HEK293 (cell line): ENCODE measurements around the gene THAP11.
A peak's percentile ranks its signal among the peaks of the same experiment; 100 is the strongest.

Experiments
- AEBP2 ChIP-seq: fragments of 450-650 bp; formaldehyde crosslinking; IDR thresholded peaks from 2 replicates; pipeline ENCODE4 v1.5.1; 2016; ENCODE audit warnings: missing biosample characterization, missing genetic modification characterization, borderline replicate concordance
- BCL6B ChIP-seq: fragments of 450-650 bp; formaldehyde crosslinking; IDR thresholded peaks from 2 replicates; pipeline ENCODE4 v1.5.1; 2017; ENCODE audit warnings: missing biosample characterization, missing genetic modification characterization
- GLIS2 ChIP-seq: fragments of 450-650 bp; formaldehyde crosslinking; IDR thresholded peaks from 2 replicates; pipeline ENCODE4 v1.5.1; 2016; ENCODE audit warnings: missing biosample characterization, missing genetic modification characterization
- HOXC10 ChIP-seq: sonication (generic); formaldehyde crosslinking; IDR thresholded peaks from 2 replicates; pipeline ENCODE4 v1.8.1; 2023; ENCODE audit warnings: mild to moderate bottlenecking, missing genetic modification reagents
- HOXD13 ChIP-seq: sonication (generic); formaldehyde crosslinking; IDR thresholded peaks from 2 replicates; pipeline ENCODE4 v1.8.0; 2022; ENCODE audit warnings: missing genetic modification reagents, borderline replicate concordance
- INSM2 ChIP-seq: fragments of 450-650 bp; formaldehyde crosslinking; IDR thresholded peaks from 2 replicates; pipeline ENCODE4 v1.5.1; 2016; ENCODE audit warnings: missing biosample characterization, missing genetic modification characterization
- KLF7 ChIP-seq: fragments of 450-650 bp; formaldehyde crosslinking; IDR thresholded peaks from 2 replicates; pipeline ENCODE4 v1.5.1; 2016; ENCODE audit warnings: missing biosample characterization, missing genetic modification characterization, borderline replicate concordance
- MEIS1 ChIP-seq: sonication (generic); formaldehyde crosslinking; IDR thresholded peaks from 2 replicates; pipeline ENCODE4 v1.8.1; 2022; ENCODE audit warnings: missing genetic modification reagents, mild to moderate bottlenecking, borderline replicate concordance
- PATZ1 ChIP-seq: fragments of 450-650 bp; formaldehyde crosslinking; IDR thresholded peaks from 2 replicates; pipeline ENCODE4 v1.5.1; 2016; ENCODE audit warnings: missing biosample characterization, missing genetic modification characterization
- SCRT1 ChIP-seq: fragments of 450-650 bp; formaldehyde crosslinking; IDR thresholded peaks from 2 replicates; pipeline ENCODE4 v1.5.1; 2016; ENCODE audit warnings: missing biosample characterization, missing genetic modification characterization, borderline replicate concordance
- SP7 ChIP-seq: fragments of 450-650 bp; formaldehyde crosslinking; IDR thresholded peaks from 2 replicates; pipeline ENCODE4 v1.5.1; 2016; ENCODE audit warnings: missing biosample characterization, missing genetic modification characterization
- ZBTB17 ChIP-seq: fragments of 450-650 bp; formaldehyde crosslinking; IDR thresholded peaks from 2 replicates; pipeline ENCODE4 v1.5.1; 2016; ENCODE audit warnings: missing biosample characterization, missing genetic modification characterization
- ZBTB21 ChIP-seq: fragments of 450-650 bp; formaldehyde crosslinking; IDR thresholded peaks from 2 replicates; pipeline ENCODE4 v1.5.1; 2017; ENCODE audit warnings: missing biosample characterization, missing genetic modification characterization
- ZFP3 ChIP-seq: fragments of 450-650 bp; formaldehyde crosslinking; IDR thresholded peaks from 2 replicates; pipeline ENCODE4 v1.5.1; 2016; ENCODE audit warnings: low read depth, missing biosample characterization, missing genetic modification characterization
- ZNF10 ChIP-seq: fragments of 450-650 bp; formaldehyde crosslinking; IDR thresholded peaks from 2 replicates; pipeline ENCODE4 v1.5.1; 2017; ENCODE audit warnings: missing biosample characterization, missing genetic modification characterization
- ZNF169 ChIP-seq: fragments of 450-650 bp; formaldehyde crosslinking; IDR thresholded peaks from 2 replicates; pipeline ENCODE4 v1.5.1; 2016; ENCODE audit warnings: missing biosample characterization, missing genetic modification characterization
- ZNF174 ChIP-seq: fragments of 450-650 bp; formaldehyde crosslinking; IDR thresholded peaks from 2 replicates; pipeline ENCODE4 v1.5.0; 2017; ENCODE audit warnings: missing biosample characterization, mild to moderate bottlenecking, missing genetic modification characterization
- ZNF175 ChIP-seq: fragments of 450-650 bp; formaldehyde crosslinking; IDR thresholded peaks from 2 replicates; pipeline ENCODE4 v1.5.1; 2016; ENCODE audit warnings: missing biosample characterization, missing genetic modification characterization
- ZNF214 ChIP-seq: fragments of 450-650 bp; formaldehyde crosslinking; IDR thresholded peaks from 2 replicates; pipeline ENCODE4 v1.5.1; 2017; ENCODE audit warnings: missing biosample characterization, mild to moderate bottlenecking, missing genetic modification characterization, borderline replicate concordance
- ZNF26 ChIP-seq: fragments of 450-650 bp; formaldehyde crosslinking; IDR thresholded peaks from 2 replicates; pipeline ENCODE4 v1.5.1; 2016; ENCODE audit warnings: missing biosample characterization, missing genetic modification characterization
- ZNF391 ChIP-seq: fragments of 450-650 bp; formaldehyde crosslinking; IDR thresholded peaks from 2 replicates; pipeline ENCODE4 v1.5.1; 2016; ENCODE audit warnings: low read depth, missing biosample characterization, missing genetic modification characterization, borderline replicate concordance
- ZNF423 ChIP-seq: fragments of 450-650 bp; formaldehyde crosslinking; IDR thresholded peaks from 2 replicates; pipeline ENCODE4 v1.5.1; 2016; ENCODE audit warnings: missing biosample characterization, missing genetic modification characterization
- ZNF600 ChIP-seq: fragments of 450-650 bp; formaldehyde crosslinking; IDR thresholded peaks from 2 replicates; pipeline ENCODE4 v1.5.1; 2016; ENCODE audit warnings: missing biosample characterization, missing genetic modification characterization
- ZNF610 ChIP-seq: fragments of 450-650 bp; formaldehyde crosslinking; IDR thresholded peaks from 2 replicates; pipeline ENCODE4 v1.5.1; 2016; ENCODE audit warnings: missing biosample characterization, missing genetic modification characterization, borderline replicate concordance
- ZNF621 ChIP-seq: fragments of 450-650 bp; formaldehyde crosslinking; IDR thresholded peaks from 2 replicates; pipeline ENCODE4 v1.5.1; 2017; ENCODE audit warnings: missing biosample characterization, missing genetic modification characterization
- ZNF623 ChIP-seq: fragments of 450-650 bp; formaldehyde crosslinking; IDR thresholded peaks from 2 replicates; pipeline ENCODE4 v1.5.1; 2016; ENCODE audit warnings: missing biosample characterization, missing genetic modification characterization
- ZNF639 ChIP-seq: fragments of 450-650 bp; formaldehyde crosslinking; IDR thresholded peaks from 2 replicates; pipeline ENCODE4 v1.5.1; 2016; ENCODE audit warnings: missing biosample characterization, missing genetic modification characterization
- ZNF658 ChIP-seq: fragments of 450-650 bp; formaldehyde crosslinking; IDR thresholded peaks from 2 replicates; pipeline ENCODE4; 2016; ENCODE audit warnings: missing biosample characterization, missing genetic modification characterization
- ZNF660 ChIP-seq: fragments of 450-650 bp; IDR thresholded peaks from 2 replicates; pipeline ENCODE4 v1.5.1; 2018; ENCODE audit warnings: missing biosample characterization, mild to moderate bottlenecking, missing genetic modification characterization
- ZNF664 ChIP-seq: fragments of 450-650 bp; formaldehyde crosslinking; IDR thresholded peaks from 2 replicates; pipeline ENCODE4 v1.5.1; 2016; ENCODE audit warnings: missing biosample characterization, missing genetic modification characterization
- ZNF785 ChIP-seq: fragments of 450-650 bp; formaldehyde crosslinking; IDR thresholded peaks from 2 replicates; pipeline ENCODE4 v1.5.1; 2016; ENCODE audit warnings: missing biosample characterization, missing genetic modification characterization

Gene THAP11

GRCh38 chr16:67833415-67834241 lies 8.5 kb upstream of the THAP11 start (continued):
- TF ChIP-seq ZNF10 (peak; percentile 38; the same call in 1 of the 2 replicates), HOXD13 (CRISPR knock-in tag) (no peak), HOXC10 (CRISPR knock-in tag) (no peak), ZNF623 (tag by site-specific recombination) (no peak), MEIS1 (CRISPR knock-in tag) (no peak), ZNF174 (tag by site-specific recombination) (no peak), PATZ1 (0 out of 2 replicates have a peak, but pooled peaks have one; percentile 35), ZNF214 (tag by site-specific recombination) (no peak), ZNF639 (tag by site-specific recombination) (no peak), BCL6B (tag by site-specific recombination) (no peak), INSM2 (tag by site-specific recombination) (no peak), SP7 (0 out of 2 replicates have a peak, but pooled peaks have one; percentile 18), KLF7 (tag by site-specific recombination) (no peak), GLIS2 (tag by site-specific recombination) (no peak), ZNF621 (no peak), AEBP2 (no peak), ZBTB17 (no peak), ZFP3 (tag by site-specific recombination) (no peak), ZBTB21 (tag by site-specific recombination) (no peak), ZNF664 (tag by site-specific recombination) (no peak; the same call in 1 of the 2 replicates), SCRT1 (tag by site-specific recombination) (no peak), ZNF175 (tag by site-specific recombination) (no peak), ZNF391 (no peak; the same call in 1 of the 2 replicates), ZNF660 (tag by site-specific recombination) (peak; percentile 37; the same call in 1 of the 2 replicates), ZNF26 (tag by site-specific recombination) (no peak), ZNF610 (tag by site-specific recombination) (no peak), ZNF169 (tag by site-specific recombination) (no peak), ZNF785 (tag by site-specific recombination) (no peak), ZNF423 (tag by site-specific recombination) (no peak), ZNF658 (no peak), ZNF600 (tag by site-specific recombination) (0 out of 2 replicates have a peak, but pooled peaks have one; percentile 41)
